Esophagus muscularis mucosa (tissue), 4 donors: ENCODE results near the gene F7. TPM values are rescaled to one million over a fixed set of nuclear protein-coding genes. Genes with fewer than 3 reads are reported as not detected.
"Not testable (repeated sequence)": the region's sequence is repeated elsewhere in the genome, so short reads cannot be mapped to it uniquely, and the experiment has no call there.

ENCODE experiments used
- DNase-seq: peaks from one replicate; pipeline ENCODE4 v3.0.0-alpha.2; 2017; ENCODE audit errors: extremely low spot score
- H3K27ac ChIP-seq, 4 donors: fragments of 200-600 bp; sonication (generic); replicated peaks in 1 of 4; 1 replicate in 3 of 4; 2 replicates in 1 of 4; pipeline ENCODE4 v1.5.1; 2016 to 2019; ENCODE audit warnings: mild to moderate bottlenecking in 1 of 4
- H3K27me3 ChIP-seq, 4 donors: fragments of 200-600 bp; sonication (generic); one replicate each; pipeline versions ENCODE4 v1.5.1 to v1.6.0; 2016 to 2019
- H3K36me3 ChIP-seq, 4 donors: fragments of 200-600 bp; sonication (generic); one replicate each; pipeline ENCODE4 v1.5.1; 2016 to 2019
- H3K4me1 ChIP-seq, 4 donors: fragments of 200-600 bp; sonication (generic); one replicate each; pipeline ENCODE4 v1.5.1; 2016 to 2019
- H3K4me3 ChIP-seq, 4 donors: fragments of 200-600 bp; sonication (generic); 1 replicate in 2 of 4; 2 replicates in 2 of 4; pipeline ENCODE4 v1.5.1; 2016 to 2019; ENCODE audit warnings: mild to moderate bottlenecking in 4 of 4, moderate library complexity in 1 of 4
- H3K9me3 ChIP-seq, 4 donors: fragments of 200-600 bp; sonication (generic); 1 replicate in 3 of 4; 2 replicates in 1 of 4; pipeline ENCODE4 v1.5.1; 2016 to 2019
- EP300 ChIP-seq: sonication (generic); formaldehyde crosslinking; IDR thresholded peaks from one replicate; pipeline ENCODE4 v1.6.1; 2017; ENCODE audit warnings: antibody characterized with exemption
- POLR2A ChIP-seq: fragments of 450-650 bp; IDR thresholded peaks from one replicate; pipeline ENCODE4 v1.6.1; 2017; ENCODE audit warnings: antibody characterized with exemption, moderate library complexity, mild to moderate bottlenecking, low read depth
- POLR2AphosphoS5 ChIP-seq, 2 donors: sonication (generic); formaldehyde crosslinking; IDR thresholded peaks; one replicate each; pipeline ENCODE4 v1.6.1; 2017; ENCODE audit warnings: antibody characterized with exemption in 2 of 2
- WGBS: methylation state at CpG from one replicate; pipeline ENCODE4 v1.1.5; 2018; 5-methylcytosine and 5-hydroxymethylcytosine counted together
- intact Hi-C: fragments of 100-400 bp; cut with DNase I; formaldehyde crosslinking; loops from one replicate; pipeline ENCODE4 v1.15.1; 2023
- total RNA-seq, 4 donors: library from RNA; depleted of rRNA; stranded (reverse); fragments of >200 nt; gene quantifications; one replicate each; pipeline versions ENCODE4 v1.1.0 to v1.2.1, GENCODE V29; 2016
- TF ChIP-seq, protein P1 (sequence below), 3 experiments: fragments of 200-600 bp in 2 of 3; fragments of 450-650 bp in 1 of 3; sonication (generic) in 2 of 3; IDR thresholded peaks; one replicate each; pipeline ENCODE4 v1.5.1; 2017 to 2019; ENCODE audit warnings: antibody characterized with exemption in 3 of 3, mild to moderate bottlenecking in 2 of 3, moderate library complexity in 1 of 3

Gene F7
- total RNA-seq, 4 donors from 2014 or later, result 0.66 to 1.6 TPM; not detected in 2

DNA sequence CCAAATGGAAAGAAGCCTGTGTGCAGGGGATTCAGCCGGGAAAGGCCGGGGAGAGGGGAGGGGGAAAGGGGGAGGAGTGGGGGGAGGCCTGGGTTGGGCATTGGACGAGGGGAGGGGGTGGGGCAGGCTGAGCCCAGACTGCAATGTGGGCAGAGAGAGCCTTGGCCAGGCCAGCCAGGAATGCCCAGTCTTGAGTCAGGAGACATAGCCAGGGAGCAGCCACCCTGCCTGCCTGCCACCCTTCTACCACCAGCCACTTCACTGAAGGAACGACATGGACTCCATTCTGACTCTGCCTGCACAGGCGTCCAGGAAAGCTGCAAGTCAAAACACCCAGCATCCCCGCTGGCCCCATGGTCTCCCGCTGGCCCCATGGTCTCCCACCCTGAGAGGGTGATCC, 53.4 kb downstream of the F7 start:
- Histone ChIP-seq H3K27ac (no peak overlapping the region), H3K27me3 (peaks cover 0 to 41% (median 10%) of the 10 kb centered on the region in 4 donors), H3K4me1 (peaks cover 0 to 6% (median 6%) of the 10 kb centered on the region in 4 donors), H3K9me3 (no peaks in the 10 kb centered on the region), H3K36me3 (no peaks in the 10 kb centered on the region), H3K4me3 (no peak overlapping the region)
- TF ChIP-seq POLR2A (no peak), EP300 (no peak), POLR2AphosphoS5 (IDR thresholded peaks at IDR 0.05) (no peak)
- TF ChIP-seq, protein P1, sequence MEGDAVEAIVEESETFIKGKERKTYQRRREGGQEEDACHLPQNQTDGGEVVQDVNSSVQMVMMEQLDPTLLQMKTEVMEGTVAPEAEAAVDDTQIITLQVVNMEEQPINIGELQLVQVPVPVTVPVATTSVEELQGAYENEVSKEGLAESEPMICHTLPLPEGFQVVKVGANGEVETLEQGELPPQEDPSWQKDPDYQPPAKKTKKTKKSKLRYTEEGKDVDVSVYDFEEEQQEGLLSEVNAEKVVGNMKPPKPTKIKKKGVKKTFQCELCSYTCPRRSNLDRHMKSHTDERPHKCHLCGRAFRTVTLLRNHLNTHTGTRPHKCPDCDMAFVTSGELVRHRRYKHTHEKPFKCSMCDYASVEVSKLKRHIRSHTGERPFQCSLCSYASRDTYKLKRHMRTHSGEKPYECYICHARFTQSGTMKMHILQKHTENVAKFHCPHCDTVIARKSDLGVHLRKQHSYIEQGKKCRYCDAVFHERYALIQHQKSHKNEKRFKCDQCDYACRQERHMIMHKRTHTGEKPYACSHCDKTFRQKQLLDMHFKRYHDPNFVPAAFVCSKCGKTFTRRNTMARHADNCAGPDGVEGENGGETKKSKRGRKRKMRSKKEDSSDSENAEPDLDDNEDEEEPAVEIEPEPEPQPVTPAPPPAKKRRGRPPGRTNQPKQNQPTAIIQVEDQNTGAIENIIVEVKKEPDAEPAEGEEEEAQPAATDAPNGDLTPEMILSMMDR (IDR thresholded peaks at IDR 0.05), result no peak
- intact Hi-C loops, result loop anchor here (10.0 kb wide), 1 partner anchor 326 kb away; no protein-coding TSS in a partner anchor
- WGBS, result 66% methylated on average over 4 of the region's 7 CpGs
- no peak for DNase-seq

DNA sequence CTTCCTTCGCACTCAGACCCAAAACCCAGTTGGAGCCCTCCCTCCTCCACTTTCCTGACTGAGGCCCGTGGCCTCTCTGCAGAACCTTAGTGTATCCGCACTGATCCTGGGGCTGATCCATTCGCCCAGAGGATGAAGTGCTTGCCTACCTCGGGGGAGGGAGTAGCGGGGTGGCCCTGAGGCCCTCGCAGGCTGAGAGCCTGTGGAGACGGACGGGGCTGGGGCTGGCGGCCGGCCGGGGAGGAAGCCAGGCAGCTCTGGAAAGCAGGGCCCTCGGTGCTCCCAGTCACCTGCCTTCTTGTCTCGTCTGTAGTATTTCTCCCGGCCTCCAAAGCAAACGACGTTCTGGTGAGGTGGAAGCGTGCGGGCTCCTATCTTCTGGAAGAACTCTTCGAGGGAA, 54.1 kb downstream of the F7 start:
- intact Hi-C loops, result loop anchor here (10.0 kb wide), 1 partner anchor 325 kb away; no protein-coding TSS in a partner anchor
- H3K36me3 ChIP-seq, result no peaks in the 10 kb centered on the region
- WGBS, result 88% methylated on average over 20 of the region's 20 CpGs
- no peak overlapping the region for H3K27ac ChIP-seq
- H3K4me3 ChIP-seq, result no peak overlapping the region
- H3K9me3 ChIP-seq, result no peaks in the 10 kb centered on the region
- TF ChIP-seq POLR2A (no peak), POLR2AphosphoS5 (IDR thresholded peaks at IDR 0.05) (no peak)
- DNase-seq, result no peak
- peaks cover 0 to 42% (median 10%) of the 10 kb centered on the region in 4 donors for H3K27me3 ChIP-seq
- peaks cover 0 to 3% (median 1%) of the 10 kb centered on the region in 4 donors for H3K4me1 ChIP-seq

DNA sequence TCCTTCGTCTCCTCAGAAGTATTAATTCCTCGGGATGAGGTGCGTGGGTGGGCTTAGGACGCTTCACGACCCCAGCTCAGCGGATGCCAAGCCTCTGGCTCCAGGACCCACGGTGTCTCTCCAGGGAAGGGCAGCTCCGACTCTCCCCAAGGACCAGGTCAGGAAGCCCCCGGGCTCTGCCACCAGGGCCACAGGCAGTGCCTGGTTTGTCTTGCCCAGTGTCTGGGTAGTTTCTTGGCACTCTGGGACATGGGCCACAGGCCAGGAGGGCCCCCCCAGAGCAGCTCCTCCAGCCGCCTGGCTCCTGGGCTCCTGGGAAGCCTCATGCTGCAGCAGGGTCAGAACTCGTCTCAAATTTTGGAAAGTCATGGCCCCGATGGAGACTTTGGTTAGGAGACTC, 55.4 kb downstream of the F7 start:
- 72% methylated on average over 12 of the region's 12 CpGs for WGBS
- Histone ChIP-seq H3K36me3 (no peaks in the 10 kb centered on the region), H3K27me3 (peaks cover 0 to 42% (median 10%) of the 10 kb centered on the region in 4 donors), H3K9me3 (no peaks in the 10 kb centered on the region), H3K4me1 (no peaks in the 10 kb centered on the region), H3K27ac (no peak overlapping the region), H3K4me3 (no peak overlapping the region)
- TF ChIP-seq POLR2A (no peak), EP300 (no peak), POLR2AphosphoS5 (IDR thresholded peaks at IDR 0.05) (no peak)
- TF ChIP-seq, protein P1 (IDR thresholded peaks at IDR 0.05), result no peak
- intact Hi-C loops, result no loop called here
- DNase-seq, result no peak

DNA sequence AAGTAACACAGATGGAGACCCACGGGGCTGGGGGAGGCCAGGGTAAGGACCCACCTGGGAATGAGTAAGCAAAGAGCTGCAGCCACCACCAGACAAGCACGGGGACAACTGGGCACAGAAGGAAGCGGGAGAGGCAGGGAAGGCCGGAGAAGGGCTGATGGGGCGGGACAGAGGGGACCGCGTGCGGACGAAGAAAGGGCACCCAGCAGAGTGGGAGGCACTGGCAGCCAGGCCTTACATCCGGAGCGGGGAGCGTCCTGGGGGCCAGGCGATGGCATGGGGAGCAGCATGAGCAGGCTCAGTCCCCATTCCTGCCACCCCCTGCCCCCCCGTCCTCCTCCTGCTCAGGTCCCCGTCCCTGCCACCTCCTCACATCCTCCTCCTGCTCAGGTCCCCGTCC, 55.8 kb downstream of the F7 start:
- Histone ChIP-seq H3K27ac (no peak overlapping the region), H3K4me1 (no peaks in the 10 kb centered on the region), H3K4me3 (no peak overlapping the region), H3K36me3 (no peaks in the 10 kb centered on the region), H3K27me3 (peaks cover 0 to 42% (median 10%) of the 10 kb centered on the region in 4 donors), H3K9me3 (no peaks in the 10 kb centered on the region)
- TF ChIP-seq, protein P1 (IDR thresholded peaks at IDR 0.05), result no peak
- TF ChIP-seq POLR2AphosphoS5 (IDR thresholded peaks at IDR 0.05), result no peak
- TF ChIP-seq EP300, result no peak
- TF ChIP-seq POLR2A, result no peak
- WGBS, result 61% methylated on average over 14 of the region's 16 CpGs
- DNase-seq, result no peak
- intact Hi-C loops, result no loop called here

DNA sequence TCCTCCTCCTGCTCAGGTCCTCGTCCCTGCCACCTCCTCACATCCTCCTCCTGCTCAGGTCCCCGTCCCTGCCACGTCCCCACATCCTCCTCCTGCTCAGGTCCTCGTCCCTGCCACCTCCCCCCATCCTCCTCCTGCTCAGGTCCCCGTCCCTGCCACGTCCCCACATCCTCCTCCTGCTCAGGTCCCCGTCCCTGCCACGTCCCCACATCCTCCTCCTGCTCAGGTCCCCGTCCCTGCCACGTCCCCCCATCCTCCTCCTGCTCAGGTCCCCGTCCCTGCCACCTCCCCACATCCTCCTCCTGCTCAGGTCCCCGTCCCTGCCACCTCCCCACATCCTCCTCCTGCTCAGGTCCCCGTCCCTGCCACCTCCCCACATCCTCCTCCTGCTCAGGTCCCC, 56.4 kb downstream of the F7 start:
- H3K27ac ChIP-seq, H3K9me3 ChIP-seq, H3K4me3 ChIP-seq, H3K36me3 ChIP-seq, H3K4me1 ChIP-seq, DNase-seq, intact Hi-C loops: not testable (repeated sequence)
- H3K27me3 ChIP-seq, result peaks cover 0 to 42% (median 10%) of the 10 kb centered on the region in 4 donors
- 41% methylated on average over 5 of the region's 13 CpGs for WGBS
